GM12892 (cell line): Measurements from ENCODE around the gene AADAC.

Source experiments
- POLR2A ChIP-seq: IDR thresholded peaks from 2 replicates; pipeline ENCODE4 v1.6.1; 2011; ENCODE audit warnings: low read depth, low read length, control low read depth
- POLR2AphosphoS5 ChIP-seq: IDR thresholded peaks from 2 replicates; pipeline ENCODE4 v1.6.1; 2011; ENCODE audit warnings: low read depth, low read length, control low read depth

- TF ChIP-seq POLR2A (no peak), POLR2AphosphoS5 (no peak)
Observed at GRCh38 chr3:151856118-151856517, 42.2 kb downstream of the AADAC start.
